NCI-H1105 treated with DMSO at 0.1 percent for 48 hours (cell line): ENCODE data around the gene ADAM10.

Experiments
- DNase-seq: peaks from one replicate; lab custom pipeline; 2025; lab: John Stamatoyannopoulos, UW

ADAM10 gene

DNA sequence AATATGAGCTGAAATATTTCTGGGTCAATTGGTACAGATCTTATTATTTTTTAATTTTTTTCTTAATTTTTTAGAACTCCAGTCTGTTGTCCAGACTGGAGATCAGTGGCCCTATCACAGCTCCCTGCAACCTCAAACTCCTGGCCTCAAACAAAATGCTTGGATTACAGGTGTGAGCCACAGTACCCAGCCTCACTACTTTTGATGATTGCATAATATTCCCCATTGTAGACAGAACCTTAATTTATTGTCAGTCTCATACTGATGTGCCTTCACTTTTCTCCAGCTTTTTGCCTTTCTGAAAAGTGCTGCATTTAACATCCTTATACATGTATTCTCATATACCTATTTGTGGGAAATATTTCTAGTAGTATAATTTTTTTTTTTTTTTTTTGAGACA lies 172.8 kb downstream of the ADAM10 start:
- no peak for DNase-seq

DNA sequence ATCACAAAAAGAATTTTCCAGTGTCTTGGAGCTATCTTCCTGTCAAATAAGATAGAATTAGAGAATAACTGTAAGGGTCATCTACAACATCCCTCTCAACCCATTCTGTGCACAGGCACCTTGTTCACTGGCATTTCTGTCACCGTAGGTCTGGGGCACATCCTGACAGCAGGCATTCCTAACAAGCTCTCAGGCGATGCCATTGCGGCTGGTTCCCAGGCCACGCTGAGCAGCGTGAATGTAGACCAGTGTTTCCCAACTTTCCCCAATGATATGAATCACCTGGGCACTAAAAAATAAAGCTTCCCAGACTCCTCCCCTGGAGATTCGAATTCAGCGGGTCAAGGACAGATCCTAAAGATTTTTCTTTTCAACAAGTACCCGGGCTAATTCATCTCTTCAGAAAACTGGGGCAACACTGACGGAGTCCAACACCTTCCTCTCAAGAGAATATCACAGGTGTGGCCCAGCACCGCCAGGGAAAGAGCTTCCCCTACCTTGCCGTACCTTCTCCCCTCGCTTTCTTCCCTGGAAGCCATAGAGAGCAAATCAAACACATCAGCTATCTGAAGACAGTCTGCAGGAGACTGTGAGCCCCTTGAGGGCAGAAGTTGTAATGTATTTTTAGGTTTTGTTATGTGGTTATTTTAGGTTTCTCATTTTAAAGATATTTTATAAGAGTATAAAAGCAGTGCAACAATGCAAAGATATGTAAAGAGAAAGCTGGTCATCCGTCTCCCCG lies 174.3 kb downstream of the ADAM10 start:
- DNase-seq = no peak

DNA sequence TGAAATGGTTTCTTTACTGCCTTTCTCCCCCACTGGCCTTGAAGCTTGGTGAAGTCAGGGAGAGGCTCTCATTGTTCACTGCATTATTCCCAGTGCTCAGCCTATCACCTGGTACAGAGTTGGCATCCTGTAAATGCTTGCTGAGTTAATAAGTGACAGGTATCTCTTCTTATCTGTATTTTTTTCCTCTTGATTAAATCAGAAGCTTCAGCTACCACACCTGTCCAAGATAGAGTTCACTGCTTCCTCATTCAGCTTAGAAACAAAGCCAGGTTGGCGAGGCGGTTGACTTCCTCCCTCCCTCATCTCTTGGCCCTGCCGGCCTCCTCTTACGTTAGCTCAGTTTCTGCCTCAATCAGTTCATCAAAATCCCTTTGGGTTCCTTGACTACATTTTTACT lies 174.9 kb downstream of the ADAM10 start:
- DNase-seq = no peak

DNA sequence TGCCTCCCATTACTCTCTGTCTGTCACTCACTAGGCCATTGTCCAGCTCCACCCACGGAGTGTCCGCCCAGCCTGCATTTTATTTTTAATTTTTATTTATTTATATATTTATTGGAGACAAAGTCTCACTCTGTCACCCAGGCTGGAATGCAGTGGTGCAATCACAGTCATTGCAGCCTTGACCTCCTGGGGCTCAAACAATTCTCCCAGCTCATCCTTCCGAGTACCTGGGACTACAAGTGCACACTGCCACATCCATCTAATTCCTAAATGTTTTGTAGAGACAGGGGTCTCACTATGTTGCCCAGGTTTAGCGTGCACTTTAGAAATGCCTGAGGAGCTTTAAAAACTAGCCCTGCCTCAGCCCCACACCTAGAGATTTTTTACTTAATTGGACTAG lies 176.2 kb downstream of the ADAM10 start:
- no peak for DNase-seq

DNA sequence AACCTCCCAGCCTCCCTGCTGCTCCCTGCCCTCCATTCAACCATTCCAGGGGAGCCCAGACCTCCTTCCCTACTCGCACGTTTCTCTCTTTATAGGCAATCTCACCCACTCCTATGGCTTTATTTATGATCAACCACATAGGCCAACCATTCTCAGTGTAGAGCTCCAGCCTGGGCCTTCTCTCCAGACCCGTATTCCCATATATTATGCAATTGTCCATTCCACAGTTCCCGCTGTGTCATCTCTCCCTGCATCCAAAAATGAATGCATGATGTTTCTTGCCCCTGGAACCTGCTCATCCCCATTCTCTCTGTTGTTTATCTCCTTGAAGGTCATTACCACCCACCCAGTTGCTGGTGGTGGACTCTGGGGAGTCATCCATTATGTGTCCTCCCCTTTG lies 177.0 kb downstream of the ADAM10 start:
- DNase-seq = no peak

DNA sequence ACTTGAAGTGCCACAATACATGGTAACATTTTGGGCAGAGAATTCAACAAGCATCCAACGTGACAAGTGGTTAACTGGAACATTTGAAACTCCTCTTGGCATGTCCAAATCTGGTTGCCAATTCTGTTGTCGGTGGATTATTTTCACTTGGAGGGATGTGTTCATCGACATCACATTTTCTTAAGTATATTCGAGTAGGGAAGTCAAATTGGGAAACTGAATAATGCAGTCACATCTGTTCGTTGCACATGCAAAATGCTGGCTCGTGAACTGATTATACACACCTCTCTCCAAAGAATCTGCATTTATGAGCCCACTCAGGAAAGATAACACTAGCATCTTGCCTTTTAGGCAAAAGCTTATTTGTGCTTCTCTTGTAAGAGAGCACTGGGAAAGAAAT lies 178.0 kb downstream of the ADAM10 start:
- no peak for DNase-seq

DNA sequence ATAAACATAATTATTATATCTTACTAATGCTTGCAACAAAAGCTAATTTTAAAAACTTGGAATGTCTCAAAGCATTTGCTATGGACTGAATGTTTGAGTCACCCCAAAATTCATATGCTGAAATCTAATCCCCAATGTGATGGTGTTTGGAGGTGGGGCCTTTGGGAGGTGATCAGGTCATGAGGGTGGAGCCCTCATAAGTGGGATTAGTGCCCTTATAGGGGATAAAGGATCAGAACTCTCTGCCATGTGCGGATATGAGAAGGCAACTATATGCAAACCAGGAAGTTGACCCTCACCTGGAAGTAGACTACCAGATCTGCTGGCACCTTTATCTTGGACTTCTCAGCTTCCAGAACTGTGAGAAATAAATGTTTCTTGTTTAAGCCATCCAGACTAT lies 180.1 kb downstream of the ADAM10 start:
- DNase-seq = no peak

DNA sequence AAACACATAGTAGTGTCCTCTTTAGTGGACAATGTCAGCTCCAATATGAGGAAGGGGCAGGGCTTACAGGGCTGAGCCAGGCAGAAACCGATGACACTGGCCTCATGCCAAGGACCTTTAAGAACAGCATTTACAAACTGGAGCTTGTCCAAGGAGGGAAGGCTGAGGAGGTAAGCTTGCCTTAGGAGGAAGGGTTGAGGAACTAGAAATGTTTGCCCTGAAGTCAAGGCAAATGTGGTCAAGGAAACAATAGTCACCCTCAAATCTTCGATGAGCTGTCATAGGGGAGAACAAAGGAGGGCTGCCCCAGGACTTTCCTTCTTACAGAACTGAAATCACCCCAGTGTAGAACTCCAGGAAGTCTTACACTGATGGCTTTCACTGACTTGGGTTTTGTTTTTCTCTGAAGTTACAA lies 181.3 kb downstream of the ADAM10 start:
- peak; percentile 57 for DNase-seq

DNA sequence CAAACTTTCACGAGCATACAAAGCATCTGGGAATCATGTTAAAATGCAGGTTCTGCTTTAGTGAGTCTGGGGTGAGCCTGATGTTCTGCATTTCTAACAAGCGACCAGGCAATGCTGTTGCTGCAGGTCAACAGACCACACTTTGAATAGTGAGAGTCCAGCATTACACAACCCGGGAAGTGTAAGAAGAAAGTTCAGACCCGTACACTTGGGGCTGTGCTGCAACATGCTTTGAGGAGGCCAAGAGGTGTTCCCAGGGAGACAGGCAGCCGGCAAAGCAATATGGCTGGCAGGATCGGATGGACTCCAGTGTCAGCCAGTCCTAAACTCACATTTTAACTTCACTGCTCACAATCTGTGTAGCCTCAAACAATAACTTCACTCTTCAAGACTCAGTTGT lies 183.5 kb downstream of the ADAM10 start:
- no peak for DNase-seq

DNA sequence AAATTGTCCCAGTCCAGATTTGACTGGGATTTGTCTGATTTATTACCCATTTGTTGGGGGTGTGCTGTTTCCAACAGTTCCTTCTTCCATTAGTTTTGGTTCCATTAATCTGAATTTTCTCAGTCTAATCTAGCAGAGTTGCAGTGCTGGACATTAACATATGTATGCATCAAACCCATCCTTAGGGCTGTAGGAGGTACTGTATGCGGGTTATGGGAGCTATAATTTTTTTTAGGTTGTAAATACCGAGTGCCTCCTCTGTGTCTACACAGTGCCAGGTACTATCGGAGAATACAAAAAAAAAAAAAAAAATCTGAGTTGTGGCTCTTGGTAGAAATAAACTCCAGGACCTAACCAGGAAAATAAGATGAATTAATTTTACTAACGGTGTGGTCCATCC lies 183.9 kb downstream of the ADAM10 start:
- DNase-seq = no peak

DNA sequence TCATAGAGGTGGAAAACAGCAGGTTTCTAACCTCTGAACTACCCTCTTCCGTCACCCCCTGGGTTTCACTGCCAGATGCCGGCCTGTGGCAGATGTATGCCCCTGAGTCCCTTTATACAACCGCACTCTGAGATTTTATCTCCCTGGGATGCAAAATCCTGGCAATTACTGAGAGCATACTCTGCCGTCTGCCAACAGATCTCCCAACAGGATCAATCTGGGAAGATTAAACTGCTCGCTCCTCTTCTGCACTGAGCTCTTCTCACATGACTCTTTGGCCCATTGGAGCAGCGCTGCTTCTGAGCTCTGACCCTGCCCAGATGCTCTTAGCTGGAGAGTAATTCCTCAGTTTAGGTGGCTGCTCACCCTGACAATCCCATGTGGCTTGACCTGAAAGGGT lies 184.5 kb downstream of the ADAM10 start:
- no peak for DNase-seq

DNA sequence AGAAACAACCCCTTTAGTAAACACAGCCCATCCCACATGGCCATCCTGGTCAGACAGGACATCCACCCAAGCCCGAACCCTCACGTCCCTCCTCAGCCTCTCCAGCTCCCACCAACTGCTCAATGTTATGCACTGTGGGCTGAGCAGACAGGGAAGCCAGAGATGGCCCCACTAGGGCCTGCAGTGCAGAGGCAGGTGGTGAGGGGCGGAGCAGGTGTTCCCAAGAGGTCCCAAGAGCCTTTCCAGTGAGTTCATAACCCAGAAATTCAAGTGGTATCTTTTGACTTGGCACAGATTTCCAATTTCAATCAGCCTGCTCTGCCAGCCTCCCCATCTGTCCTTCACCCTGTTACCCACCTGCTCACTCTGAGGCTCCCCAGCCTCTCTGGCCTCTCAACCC lies 187.4 kb downstream of the ADAM10 start:
- DNase-seq = peak; percentile 62

DNA sequence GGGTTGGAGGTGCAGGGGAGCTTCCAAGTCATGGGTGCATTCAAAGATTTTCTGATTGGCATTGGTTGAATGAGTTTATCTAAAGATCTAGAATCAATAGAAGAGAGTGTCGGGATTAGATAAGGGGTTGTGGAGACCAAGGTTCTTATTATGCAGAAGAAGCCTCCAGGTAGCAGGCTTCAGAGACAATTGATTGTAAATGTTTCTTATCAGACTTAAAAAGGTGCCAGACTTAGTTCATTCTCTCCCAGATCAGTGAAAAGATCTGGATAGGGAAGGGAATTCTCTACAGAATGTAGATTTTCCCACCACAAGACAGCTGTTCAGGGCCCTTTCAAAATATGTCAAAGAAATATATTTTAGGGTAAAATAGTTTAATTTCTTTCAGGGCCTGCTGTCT lies 188.2 kb downstream of the ADAM10 start:
- no peak for DNase-seq

DNA sequence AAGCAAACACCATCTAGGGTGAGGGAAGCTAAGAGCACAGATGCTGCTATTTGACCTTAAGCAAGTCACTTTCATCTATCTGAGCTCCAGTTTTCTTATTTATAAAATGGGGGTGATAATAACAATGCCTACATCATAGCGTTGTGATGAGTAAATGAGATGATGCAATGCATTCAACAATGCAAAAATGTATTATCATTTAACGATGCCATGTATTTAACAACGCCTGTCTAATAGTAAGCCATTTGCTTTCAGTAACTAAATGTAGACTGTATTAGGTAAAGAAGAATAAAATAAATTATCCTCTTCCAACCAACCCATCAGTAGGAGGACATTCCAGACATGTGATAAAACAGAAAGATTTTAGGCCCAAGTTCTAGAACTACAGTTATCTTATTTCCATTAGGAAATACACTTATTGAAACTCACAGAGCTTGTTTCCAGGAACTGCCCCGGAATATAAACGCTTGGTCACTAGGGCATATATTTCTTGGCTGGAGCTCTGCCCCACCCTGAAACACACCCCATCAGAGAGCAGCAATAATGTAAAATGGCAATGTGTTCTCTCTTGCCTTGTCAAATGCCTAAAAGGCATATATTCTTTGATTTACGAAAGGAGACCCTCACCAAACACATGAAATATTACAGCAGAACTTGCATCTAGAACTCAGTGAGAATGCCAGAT lies 189.5 kb downstream of the ADAM10 start:
- DNase-seq = no peak

DNA sequence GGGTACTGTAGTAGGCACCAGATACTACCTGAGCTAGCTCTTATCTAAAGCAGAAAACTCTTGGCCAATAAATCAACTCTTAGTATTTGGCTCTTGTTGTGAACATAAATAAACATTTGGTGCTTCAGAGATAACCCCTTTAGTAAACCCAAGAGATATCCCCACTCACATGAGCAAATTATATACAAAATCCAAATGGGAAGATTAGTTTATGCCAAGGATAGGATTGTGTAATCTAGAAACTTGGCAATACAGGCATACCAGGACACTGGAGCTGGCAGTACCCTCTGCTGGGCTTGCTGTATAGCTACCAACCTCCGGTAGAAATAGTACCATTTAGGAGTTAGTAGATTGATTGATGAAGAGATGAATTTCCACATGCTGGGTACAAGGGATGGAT lies 190.7 kb downstream of the ADAM10 start:
- DNase-seq = no peak

DNA sequence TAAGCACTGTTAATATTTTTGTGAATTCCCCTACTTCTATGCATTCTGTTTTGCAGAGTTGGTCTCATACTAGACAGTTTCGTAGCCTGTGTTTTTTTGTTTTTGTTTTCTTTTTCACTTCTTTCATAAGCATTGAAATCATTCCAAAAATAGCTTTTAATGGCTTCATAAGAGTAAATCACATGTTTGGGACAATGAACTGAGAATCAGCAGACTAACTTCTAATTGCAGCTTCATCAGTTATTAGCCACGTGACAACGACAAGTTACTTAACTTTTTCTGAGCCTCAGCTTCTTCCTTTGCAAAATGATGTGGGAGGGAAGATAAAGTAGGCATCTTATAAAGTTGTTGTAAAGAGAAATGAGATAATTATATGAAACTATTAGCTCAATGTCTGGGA lies 193.0 kb downstream of the ADAM10 start:
- DNase-seq = no peak

DNA sequence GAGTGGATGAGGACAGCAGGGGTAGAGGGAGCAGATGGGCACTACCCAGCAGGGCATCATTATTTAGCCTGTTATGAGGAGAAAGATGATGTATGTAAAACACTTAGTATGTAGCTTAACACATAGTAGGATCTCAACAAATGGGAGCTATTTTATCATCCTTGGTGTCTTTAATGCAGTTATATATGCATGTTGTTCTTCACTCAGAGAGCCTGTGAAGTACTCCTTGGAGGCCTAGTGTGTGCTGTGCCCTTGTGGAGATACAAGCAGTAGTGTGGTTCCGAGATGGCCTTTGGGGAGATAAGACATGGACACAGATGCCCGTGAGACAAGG lies 193.5 kb downstream of the ADAM10 start:
- no peak for DNase-seq

DNA sequence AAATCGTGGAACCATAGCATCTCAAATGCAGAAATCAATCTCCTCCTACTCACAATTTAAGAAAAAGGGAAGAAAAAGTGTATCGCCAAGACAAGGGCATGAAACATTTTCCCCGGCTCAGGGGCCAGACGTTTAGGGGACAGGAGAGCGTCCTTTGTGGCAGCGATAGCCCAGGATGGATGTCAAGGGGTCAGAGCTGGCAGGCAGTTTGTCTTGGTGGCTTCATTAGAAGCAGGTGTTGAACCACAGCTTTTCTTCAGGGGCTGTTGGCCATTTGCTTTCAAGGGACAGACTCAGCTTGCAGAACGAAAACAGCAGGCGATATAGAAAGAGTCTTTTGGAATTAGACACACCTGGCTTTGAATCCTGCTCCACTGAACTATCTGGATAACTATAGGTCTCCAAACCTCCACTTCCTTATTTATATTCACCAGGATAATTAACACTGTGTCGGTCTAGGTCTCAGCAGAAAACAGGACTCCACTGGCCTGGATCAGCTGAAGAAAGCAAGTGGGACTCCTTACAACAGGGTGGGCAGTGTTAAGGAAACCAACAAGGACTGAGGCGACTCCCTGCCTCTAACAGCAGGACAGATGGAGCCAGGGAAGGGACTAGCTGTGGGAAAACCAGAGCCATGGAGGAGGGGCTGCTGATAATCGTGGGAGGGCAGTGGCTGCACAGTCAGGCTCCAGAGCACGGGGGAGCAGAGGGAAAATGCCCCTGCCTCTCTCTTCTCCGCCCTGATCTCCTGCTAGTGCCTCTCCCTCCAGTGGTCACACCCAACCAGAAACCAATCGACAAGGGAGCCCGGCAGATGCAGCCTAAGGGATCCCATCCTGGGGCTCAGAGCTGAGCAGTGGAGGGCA lies 194.1 kb downstream of the ADAM10 start:
- no peak for DNase-seq

DNA sequence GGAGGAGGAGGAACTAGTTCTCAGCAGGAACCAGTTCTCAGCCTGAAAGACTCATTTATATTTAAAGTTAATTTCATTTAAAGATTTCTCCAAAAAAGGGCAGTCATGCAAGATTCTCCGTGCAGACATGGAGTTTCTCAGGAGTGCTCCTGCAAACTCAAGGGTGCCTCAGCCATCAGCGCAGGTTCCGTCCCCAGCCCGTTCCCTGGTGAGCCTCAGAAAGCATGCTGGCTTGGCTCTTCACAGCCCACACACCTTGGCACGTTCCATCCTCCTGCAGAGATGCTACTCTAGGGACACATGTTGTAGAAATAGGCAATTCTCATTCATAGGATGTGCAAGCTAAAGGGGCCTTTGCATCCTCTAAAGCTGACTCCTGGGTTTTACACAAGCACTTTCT lies 194.7 kb downstream of the ADAM10 start:
- DNase-seq = no peak

DNA sequence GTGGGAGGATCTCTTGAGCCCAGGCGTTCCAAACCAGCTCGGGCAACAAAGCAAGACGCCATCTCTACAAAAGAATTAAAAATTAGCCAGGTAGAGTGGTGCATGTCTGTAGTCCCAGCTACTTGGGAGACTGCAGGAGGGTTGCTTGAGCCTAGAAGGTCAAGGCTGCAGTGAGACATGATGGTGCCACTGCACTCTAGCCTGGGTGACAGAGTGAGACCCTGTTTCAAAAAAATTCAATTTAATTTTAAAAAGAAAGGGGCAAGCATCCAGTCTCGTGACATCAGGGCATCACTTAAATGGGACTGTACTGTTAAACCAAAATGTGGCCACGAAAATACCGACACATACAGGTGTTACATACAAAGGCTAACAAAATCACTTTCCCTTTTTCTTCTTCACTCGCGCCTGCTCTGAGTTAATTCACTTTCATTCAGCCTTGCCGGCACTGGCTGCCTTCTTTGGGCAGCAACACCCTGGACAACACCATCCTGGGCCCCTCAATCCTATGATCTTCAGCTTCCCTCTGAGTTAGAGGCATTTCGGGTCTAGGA lies 196.1 kb downstream of the ADAM10 start:
- no peak for DNase-seq

DNA sequence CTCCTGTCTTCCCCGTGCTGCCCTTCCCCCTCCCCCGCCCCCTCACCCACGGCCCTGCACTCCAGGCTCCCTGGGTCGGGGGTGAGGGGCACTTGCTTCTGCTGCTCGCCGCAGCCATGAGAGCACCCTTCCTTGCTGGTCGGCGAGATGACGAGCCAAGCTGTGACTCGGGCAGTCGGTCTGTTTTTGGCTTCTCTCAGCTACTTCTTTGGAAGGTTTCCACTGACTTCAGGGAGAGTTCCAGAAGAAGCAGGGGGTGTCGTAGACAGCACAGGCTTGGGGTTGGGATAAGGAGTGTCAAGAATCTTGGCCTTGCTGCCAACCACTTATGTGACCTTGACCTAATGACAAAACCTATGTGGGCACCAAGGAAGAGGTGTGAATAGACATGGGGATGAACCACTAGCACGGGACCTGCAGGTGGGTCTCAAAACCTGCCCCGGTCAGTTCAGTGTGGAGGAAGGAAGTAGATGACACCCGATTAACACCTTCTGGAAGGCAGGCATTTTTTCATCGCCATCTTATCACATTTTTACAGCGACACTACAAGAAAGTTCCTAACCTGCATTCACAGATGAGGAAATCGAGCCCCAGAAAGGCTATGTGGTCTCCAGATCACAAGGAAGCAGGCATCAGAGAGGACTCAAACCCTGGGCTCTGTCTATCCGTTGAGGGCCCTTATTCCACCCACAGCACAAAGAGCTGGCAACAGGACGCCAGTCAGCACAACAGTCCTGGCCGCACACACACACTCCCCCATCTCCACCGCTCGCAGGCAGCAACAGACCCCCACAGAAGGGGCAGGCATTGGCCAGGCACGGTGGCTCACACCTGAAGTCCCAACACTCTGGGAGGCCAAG lies 196.8 kb downstream of the ADAM10 start:
- no peak for DNase-seq
